B cell (primary cell): Measurements from ENCODE around the gene SLC25A25. TPM values are rescaled to one million over a fixed set of nuclear protein-coding genes. Genes with fewer than 3 reads are reported as not detected.

Experiments used
- ATAC-seq: fragments of 200-7000 bp; cut with Tn5 transposase; one replicate; pipeline ENCODE4 v1.10.0; 2021; ENCODE audit warnings: low read depth, mild to moderate bottlenecking, moderate number of reproducible peaks, moderate library complexity
- CTCF ChIA-PET: fragments of 350-600 bp; sonication (Branson Sonifier 250); formaldehyde crosslinking; loops from one replicate; lab custom pipeline; 2021; ENCODE audit warnings: antibody characterized with exemption, inconsistent platforms; lab: Charles Lee
- POLR2A ChIA-PET: fragments of 350-600 bp; sonication (Branson Sonifier 250); formaldehyde crosslinking; loops from one replicate; lab custom pipeline; 2021; ENCODE audit warnings: antibody characterized with exemption; lab: Charles Lee
- DNase-seq: peaks from one replicate; pipeline ENCODE4 v3.0.0; 2013
- H2AFZ ChIP-seq: 2 replicates; pipeline ENCODE4 v1.6.1; 2012; ENCODE audit warnings: mild to moderate bottlenecking, low read depth, low read length; ENCODE audit not compliant: insufficient read depth, poor library complexity, severe bottlenecking
- H3K27ac ChIP-seq, 2 donors: 1 replicate in 1 of 2; 2 replicates in 1 of 2; pipeline ENCODE4 v1.5.1; 2012 to 2013; ENCODE audit warnings: low read length in 2 of 2, mild to moderate bottlenecking in 2 of 2, moderate library complexity in 1 of 2
- H3K27me3 ChIP-seq, 4 experiments: fragments of 200-600 bp in 1 of 4; sonication (generic) in 1 of 4; replicated peaks in 1 of 4; 1 replicate in 2 of 4; 2 replicates in 2 of 4; pipeline versions ENCODE4 v1.6.1 to v1.7.0; 2013 to 2016; ENCODE audit warnings: low read length in 3 of 4, mild to moderate bottlenecking in 2 of 4, mixed read lengths in 1 of 4, moderate library complexity in 1 of 4; ENCODE audit not compliant: insufficient read depth in 4 of 4, control insufficient read depth in 3 of 4; ENCODE audit errors: control extremely low read depth in 1 of 4
- H3K36me3 ChIP-seq, 2 experiments: replicated peaks in 1 of 2; 1 replicate in 1 of 2; 2 replicates in 1 of 2; pipeline versions ENCODE4 v1.6.1 to v1.7.1; 2013; ENCODE audit warnings: low read length in 1 of 2; ENCODE audit not compliant: insufficient read depth in 2 of 2, control insufficient read depth in 1 of 2; ENCODE audit errors: control extremely low read depth in 1 of 2, extremely low read depth in 1 of 2
- H3K4me1 ChIP-seq, 2 donors: fragments of 200-600 bp in 1 of 2; sonication (generic) in 1 of 2; 1 replicate in 1 of 2; 2 replicates in 1 of 2; pipeline versions ENCODE4 v1.5.1 to v1.6.1; 2013 to 2017; ENCODE audit warnings: low read length in 2 of 2; ENCODE audit not compliant: control insufficient read depth in 2 of 2, insufficient read depth in 2 of 2
- H3K4me2 ChIP-seq: replicated peaks from 2 replicates; pipeline ENCODE3; 2012; ENCODE audit warnings: mild to moderate bottlenecking, low read depth, low read length; ENCODE audit not compliant: poor library complexity, severe bottlenecking
- H3K4me3 ChIP-seq, 5 experiments: fragments of 200-600 bp in 1 of 5; sonication (generic) in 1 of 5; 1 replicate in 3 of 5; 2 replicates in 2 of 5; pipeline versions ENCODE4 v1.5.1 to v1.7.0; 2011 to 2016; ENCODE audit warnings: low read length in 4 of 5, mild to moderate bottlenecking in 4 of 5, low read depth in 2 of 5, control low read depth in 1 of 5, moderate library complexity in 1 of 5; ENCODE audit not compliant: insufficient read depth in 1 of 5; ENCODE audit errors: control extremely low read depth in 1 of 5, extremely low read depth in 1 of 5
- H3K79me2 ChIP-seq: fragments of 200-600 bp; sonication (generic); one replicate; pipeline ENCODE4 v1.6.0; 2016; ENCODE audit warnings: low read length; ENCODE audit not compliant: control insufficient read depth, insufficient read depth
- H3K9ac ChIP-seq: fragments of 200-600 bp; sonication (generic); 2 replicates; pipeline ENCODE4 v1.6.1; 2017; ENCODE audit warnings: mild to moderate bottlenecking, low read length, moderate library complexity
- H3K9me3 ChIP-seq, 3 donors: one replicate each; pipeline versions ENCODE4 v1.6.1 to v1.7.1; 2013; ENCODE audit warnings: low read length in 2 of 3; ENCODE audit not compliant: control insufficient read depth in 2 of 3, insufficient read depth in 1 of 3; ENCODE audit errors: control extremely low read depth in 1 of 3
- H4K20me1 ChIP-seq: 2 replicates; pipeline ENCODE4 v1.6.0; 2012; ENCODE audit warnings: mild to moderate bottlenecking, low read length; ENCODE audit not compliant: insufficient read depth, control insufficient read depth, poor library complexity, severe bottlenecking
- H3K27ac Mint-ChIP-seq: one replicate; pipeline ENCODE4 v1.8.0; 2021; ENCODE audit warnings: mixed read lengths
- H3K27me3 Mint-ChIP-seq: one replicate; pipeline ENCODE4 v1.8.0; 2021; ENCODE audit warnings: mixed read lengths
- H3K4me1 Mint-ChIP-seq: one replicate; pipeline ENCODE4 v1.8.0; 2021; ENCODE audit warnings: mixed read lengths
- H3K4me3 Mint-ChIP-seq: one replicate; pipeline ENCODE4 v1.8.0; 2021; ENCODE audit warnings: mixed read lengths
- H3K9me3 Mint-ChIP-seq: one replicate; pipeline ENCODE4 v1.8.0; 2022; ENCODE audit warnings: mixed read lengths; ENCODE audit not compliant: insufficient read depth
- CTCF ChIP-seq: fragments of 200-600 bp; IDR thresholded peaks from one replicate; pipeline ENCODE4 v1.8.0; 2022; ENCODE audit warnings: antibody characterized with exemption, mild to moderate bottlenecking
- EZH2 ChIP-seq: IDR thresholded peaks from 2 replicates; pipeline ENCODE4 v1.6.1; 2012; ENCODE audit warnings: borderline replicate concordance, low read depth, mild to moderate bottlenecking, moderate library complexity, low read length; ENCODE audit not compliant: insufficient read depth, poor library complexity, severe bottlenecking
- WGBS: methylation state at CpG from one replicate; pipeline ENCODE4 v1.1.5; 2013; ENCODE audit warnings: missing lambda C conversion rate; ENCODE audit not compliant: insufficient coverage; 5-methylcytosine and 5-hydroxymethylcytosine counted together
- intact Hi-C: fragments of 100-400 bp; cut with micrococcal nuclease; formaldehyde crosslinking; loops from one replicate; pipeline ENCODE4 v1.10.0; 2022
- polyA plus RNA-seq: library from polyadenylated mRNA; depleted of rRNA; stranded (reverse); fragments of >200 nt; gene quantifications from 2 replicates; pipeline ENCODE4 v1.2.3, GENCODE V29; 2012
- total RNA-seq, 2 donors: library from RNA; stranded (reverse); fragments of 120-200 nt in 1 of 2; gene quantifications; 1 replicate in 1 of 2; 2 replicates in 1 of 2; pipeline versions ENCODE4 v1.2.3 to v1.2.4, GENCODE V29; 2013 to 2022

Gene SLC25A25
- total and polyA plus RNA-seq, 2 donors (not counting 1 experiment from before 2014, with no cell fraction given) = 12.1 to 18.6 TPM

- Histone ChIP-seq H3K9ac (peak overlapping the region; percentile 91), H3K27me3 (no peaks in the 10 kb centered on the region), H3K36me3 (peaks cover 0 to 5% of the 10 kb centered on the region in 2 experiments), H3K4me1 (peaks cover 61 to 75% of the 10 kb centered on the region in 2 donors), H3K4me2 (peak overlapping the region; percentile 83), H4K20me1 (no peaks in the 10 kb centered on the region), H3K27ac (peak overlapping the region; percentile 82 to 95), H2AFZ (peak overlapping the region; percentile 71), H3K9me3 (peaks cover 0 to 3% (median 0%) of the 10 kb centered on the region in 3 donors), H3K79me2 (peaks cover 78% of the 10 kb centered on the region), H3K4me3 (peak overlapping the region in 4 of 5 experiments; percentile 42 to 64 (median 60))
- TF ChIP-seq EZH2 = no peak
- no peak for TF ChIP-seq CTCF
- DNase-seq (no peak), ATAC-seq (no peak)
- intact Hi-C loops = loop anchor here (2.0 to 10.0 kb wide), 7 partner anchors 39 to 1769 kb away; partner anchors contain the start of genes C9orf78, CDK9, DOLPP1 and LRSAM1
- no peaks in the 10 kb centered on the region for H3K9me3 Mint-ChIP-seq
- H3K4me3 Mint-ChIP-seq = no peak overlapping the region
- POLR2A ChIA-PET = interaction anchor here (0.5 to 2.1 kb wide), 4 partner anchors 62 to 275 kb away, joined by 3 to 7 read pairs (median 6); partner anchors contain the start of gene EEIG1
- peaks cover 61% of the 10 kb centered on the region for H3K4me1 Mint-ChIP-seq
- H3K27me3 Mint-ChIP-seq = no peaks in the 10 kb centered on the region
- CTCF ChIA-PET = interaction anchor here (0.5 to 2.6 kb wide), 6 partner anchors 28 to 87 kb away, joined by 3 to 9 read pairs (median 6); no protein-coding TSS in a partner anchor
- 97% methylated on average over 14 of the region's 18 CpGs for WGBS
- no peak overlapping the region for H3K27ac Mint-ChIP-seq
These were observed 1.9 kb upstream of the SLC25A25 start for GRCh38 chr9:128065907-128066712.
